ENCODE results near the gene GRAP2. TPM values are rescaled to one million over a fixed set of nuclear protein-coding genes. Genes with fewer than 3 reads are reported as not detected.

GRAP2 gene
- total and polyA plus RNA-seq, 2 of the 8 experiments (the other 6 are each of a cell fraction or from before 2014, with no cell fraction given), result 0.08 TPM; not detected in 1

DNA sequence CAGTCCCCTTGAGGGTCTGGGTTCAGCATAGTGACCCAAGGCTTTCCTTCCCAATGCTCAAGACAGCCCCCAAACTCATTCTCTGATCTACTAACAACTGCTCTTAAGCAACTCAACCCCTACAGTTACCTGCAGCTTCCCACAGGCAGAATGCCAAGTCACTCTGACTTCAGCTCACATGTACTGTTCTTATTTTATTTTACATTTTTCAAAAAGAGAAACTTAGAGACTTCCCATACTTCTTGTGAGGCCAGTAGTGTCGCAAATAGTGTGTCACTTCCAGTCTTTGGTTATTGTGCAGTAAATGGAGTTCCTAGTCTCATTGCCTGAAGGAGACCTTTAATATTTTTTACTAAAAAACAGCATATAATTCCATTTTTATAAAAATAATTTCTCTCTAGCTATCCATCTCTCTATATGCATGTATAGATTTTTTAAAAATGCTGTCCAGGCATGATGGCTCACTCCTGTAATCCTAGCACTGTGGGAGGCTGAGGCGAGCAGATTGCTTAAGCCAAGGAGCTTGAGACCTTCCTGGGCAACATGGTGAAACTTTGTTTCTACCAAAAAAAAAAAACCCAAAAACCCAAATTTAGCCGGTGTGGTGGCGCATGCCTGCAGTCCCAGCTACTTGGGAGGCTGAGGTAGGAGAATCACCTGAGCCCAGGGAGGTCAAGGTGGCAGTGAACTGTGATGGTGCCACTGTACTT lies 49.1 kb upstream of the GRAP2 start:
- Histone ChIP-seq H3K4ac (replicated peaks; ENCODE audit: insufficient read length, low read depth, low read length) (no peak overlapping the region), H2AK5ac (ENCODE audit: low read depth, low read length) (no peak overlapping the region), H3K9ac (replicated peaks in 1 of 4; ENCODE audit: extremely low read depth in 1 of 4, low read depth in 3 of 4, low read length in 3 of 4) (no peak overlapping the region), H2AFZ (ENCODE audit: low read length) (no peak overlapping the region), H4K20me1 (replicated peaks in 1 of 2; ENCODE audit: control insufficient read depth in 1 of 2, insufficient read depth in 2 of 2, low read length in 2 of 2) (no peaks in the 10 kb centered on the region), H3K23ac (ENCODE audit: insufficient read length) (no peak overlapping the region), H4K8ac (ENCODE audit: extremely low read depth, insufficient read depth, low read length) (no peak overlapping the region), H3K4me3 (ENCODE audit: extremely low read depth in 1 of 4, insufficient read depth in 2 of 4, low read depth in 3 of 4, low read length in 4 of 4) (no peak overlapping the region), H3K18ac (ENCODE audit: extremely low read depth, low read length) (no peak overlapping the region), H3K36me3 (ENCODE audit: control insufficient read depth in 2 of 4, insufficient read depth in 4 of 4, low read length in 3 of 4) (no peaks in the 10 kb centered on the region), H2BK12ac (ENCODE audit: low read depth, low read length) (no peak overlapping the region), H4K5ac (ENCODE audit: insufficient read length, low read depth, low read length) (no peak overlapping the region), H3K79me1 (ENCODE audit: low read depth, low read length) (no peaks in the 10 kb centered on the region), H3K79me2 (ENCODE audit: control insufficient read depth in 1 of 2, insufficient read depth in 2 of 2, low read length in 2 of 2) (no peaks in the 10 kb centered on the region), H4K91ac (replicated peaks; ENCODE audit: insufficient read length, low read length) (no peak overlapping the region), H3K4me1 (replicated peaks in 1 of 4; ENCODE audit: control insufficient read depth in 3 of 4, insufficient read depth in 4 of 4, low read length in 3 of 4) (no peaks in the 10 kb centered on the region), H3K4me2 (ENCODE audit: insufficient read depth in 1 of 2, low read depth in 2 of 2, low read length in 2 of 2) (no peak overlapping the region), H3K23me2 (ENCODE audit: low read depth, low read length) (no peaks in the 10 kb centered on the region), H3K27ac (ENCODE audit: low read depth, low read length) (no peak overlapping the region), H2BK120ac (replicated peaks; ENCODE audit: low read depth, low read length) (no peak overlapping the region), H3K14ac (ENCODE audit: insufficient read length) (no peak overlapping the region), H3K9me3 (ENCODE audit: insufficient read depth in 2 of 2, low read depth in 1 of 2, low read length in 1 of 2) (no peaks in the 10 kb centered on the region), H2BK5ac (ENCODE audit: low read depth, low read length) (no peak overlapping the region), H2BK15ac (ENCODE audit: low read length) (no peak overlapping the region), H2BK20ac (ENCODE audit: low read length) (no peak overlapping the region), H3K56ac (replicated peaks; ENCODE audit: insufficient read length, low read depth, low read length) (no peak overlapping the region), H3K27me3 (replicated peaks in 1 of 4; ENCODE audit: control insufficient read depth in 3 of 4, extremely low read depth in 1 of 4, insufficient read depth in 3 of 4, low read length in 3 of 4) (no peaks in the 10 kb centered on the region)
- no peak for FAIRE-seq
- ChIA-PET CTCF (ENCODE audit: partially characterized antibody) (interaction anchor here (0.6 to 1.1 kb wide), 4 partner anchors 42 to 465 kb away, joined by 3 to 4 read pairs (median 4); partner anchors contain the start of gene ENTHD1), POLR2A (ENCODE audit: partially characterized antibody) (no interaction called here)
- WGBS, 2 experiments (ENCODE audit: extremely low coverage in 1 of 2, insufficient coverage in 1 of 2, insufficient read length in 1 of 2, insufficient replicate concordance in 2 of 2, low coverage in 1 of 2, low lambda C conversion rate in 2 of 2, missing lambda C conversion rate in 1 of 2), result 84% methylated on average over 4 of the region's 4 CpGs; no CpG with 5 or more reads in 1 of the 2 experiments
- no peak for DNase-seq (ENCODE audit: low read depth in 1 of 2, low spot score in 2 of 2)
- TF ChIP-seq CHD1 (IDR thresholded peaks at IDR 0.05; ENCODE audit: low read depth, low read length) (no peak), MAFK (IDR thresholded peaks at IDR 0.05; ENCODE audit: low read depth, low read length) (no peak), MAX (IDR thresholded peaks at IDR 0.05) (no peak), CHD2 (IDR thresholded peaks at IDR 0.05; ENCODE audit: low read length) (no peak), SUZ12 (IDR thresholded peaks at IDR 0.05; ENCODE audit: low read length) (no peak), JUN (IDR thresholded peaks at IDR 0.05; ENCODE audit: low read depth, low read length) (no peak), SP4 (IDR thresholded peaks at IDR 0.05; ENCODE audit: low read length) (no peak), KDM1A (IDR thresholded peaks at IDR 0.05; ENCODE audit: borderline replicate concordance, low read length) (no peak), BRCA1 (IDR thresholded peaks at IDR 0.05; ENCODE audit: low read depth, low read length) (no peak), RXRA (IDR thresholded peaks at IDR 0.05; ENCODE audit: insufficient read depth, low read depth, low read length) (no peak), EGR1 (IDR thresholded peaks at IDR 0.05; ENCODE audit: borderline replicate concordance, low read depth, low read length) (no peak)
- TF ChIP-seq, protein P1, sequence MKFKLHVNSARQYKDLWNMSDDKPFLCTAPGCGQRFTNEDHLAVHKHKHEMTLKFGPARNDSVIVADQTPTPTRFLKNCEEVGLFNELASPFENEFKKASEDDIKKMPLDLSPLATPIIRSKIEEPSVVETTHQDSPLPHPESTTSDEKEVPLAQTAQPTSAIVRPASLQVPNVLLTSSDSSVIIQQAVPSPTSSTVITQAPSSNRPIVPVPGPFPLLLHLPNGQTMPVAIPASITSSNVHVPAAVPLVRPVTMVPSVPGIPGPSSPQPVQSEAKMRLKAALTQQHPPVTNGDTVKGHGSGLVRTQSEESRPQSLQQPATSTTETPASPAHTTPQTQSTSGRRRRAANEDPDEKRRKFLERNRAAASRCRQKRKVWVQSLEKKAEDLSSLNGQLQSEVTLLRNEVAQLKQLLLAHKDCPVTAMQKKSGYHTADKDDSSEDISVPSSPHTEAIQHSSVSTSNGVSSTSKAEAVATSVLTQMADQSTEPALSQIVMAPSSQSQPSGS (IDR thresholded peaks at IDR 0.05; ENCODE audit: low read length), result no peak

Data from H1 (cell line).